ENCODE measurements around the gene KREMEN2. TPM values are rescaled to one million over a fixed set of nuclear protein-coding genes. Genes with fewer than 3 reads are reported as not detected.
"Not testable (repeated sequence)": the region's sequence is repeated elsewhere in the genome, so short reads cannot be mapped to it uniquely, and the experiment has no call there.

The KREMEN2 gene
- total RNA-seq, 1 donor, result not detected

- no peak overlapping the region for H3K4me3 ChIP-seq (ENCODE audit: low read depth, low read length)
- no peak for DNase-seq (ENCODE audit: low read depth)
- TF ChIP-seq CTCF (IDR thresholded peaks at IDR 0.05; ENCODE audit: insufficient read depth, low read length), result no peak
Observed at GRCh38 chr16:2942045-2942444, 22.0 kb upstream of the KREMEN2 start.

- DNase-seq (ENCODE audit: low read depth), result not testable (repeated sequence)
Observed at GRCh38 chr16:2943716-2944115, 20.4 kb upstream of the KREMEN2 start.

DNA sequence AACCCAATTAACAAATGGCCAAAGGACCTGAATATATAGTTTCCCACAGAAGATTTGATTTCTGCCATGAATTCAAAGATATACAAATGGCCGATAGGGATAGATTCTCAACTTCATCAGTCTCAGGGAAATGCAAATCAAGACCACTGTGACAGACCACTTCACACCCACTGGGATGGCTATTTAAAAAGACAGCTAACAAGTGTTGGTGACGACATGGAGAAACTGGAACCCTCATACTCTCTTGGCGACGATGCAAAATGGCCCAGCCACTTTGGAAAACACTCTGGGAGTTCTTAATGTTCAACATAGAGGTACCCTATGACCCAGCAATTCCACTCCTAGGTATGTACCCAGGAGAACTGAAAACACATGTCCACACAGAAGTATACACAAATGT, 17.4 kb upstream of the KREMEN2 start:
- TF ChIP-seq CTCF (IDR thresholded peaks at IDR 0.05; ENCODE audit: insufficient read depth, low read length), result no peak
- no peak for DNase-seq (ENCODE audit: low read depth)
- no peak overlapping the region for H3K4me3 ChIP-seq (ENCODE audit: low read depth, low read length)

More at GRCh38 chr16:2943716-2944115, 20.4 kb upstream of the KREMEN2 start:
- H3K4me3 ChIP-seq (ENCODE audit: low read depth, low read length), result not testable (repeated sequence)

DNA sequence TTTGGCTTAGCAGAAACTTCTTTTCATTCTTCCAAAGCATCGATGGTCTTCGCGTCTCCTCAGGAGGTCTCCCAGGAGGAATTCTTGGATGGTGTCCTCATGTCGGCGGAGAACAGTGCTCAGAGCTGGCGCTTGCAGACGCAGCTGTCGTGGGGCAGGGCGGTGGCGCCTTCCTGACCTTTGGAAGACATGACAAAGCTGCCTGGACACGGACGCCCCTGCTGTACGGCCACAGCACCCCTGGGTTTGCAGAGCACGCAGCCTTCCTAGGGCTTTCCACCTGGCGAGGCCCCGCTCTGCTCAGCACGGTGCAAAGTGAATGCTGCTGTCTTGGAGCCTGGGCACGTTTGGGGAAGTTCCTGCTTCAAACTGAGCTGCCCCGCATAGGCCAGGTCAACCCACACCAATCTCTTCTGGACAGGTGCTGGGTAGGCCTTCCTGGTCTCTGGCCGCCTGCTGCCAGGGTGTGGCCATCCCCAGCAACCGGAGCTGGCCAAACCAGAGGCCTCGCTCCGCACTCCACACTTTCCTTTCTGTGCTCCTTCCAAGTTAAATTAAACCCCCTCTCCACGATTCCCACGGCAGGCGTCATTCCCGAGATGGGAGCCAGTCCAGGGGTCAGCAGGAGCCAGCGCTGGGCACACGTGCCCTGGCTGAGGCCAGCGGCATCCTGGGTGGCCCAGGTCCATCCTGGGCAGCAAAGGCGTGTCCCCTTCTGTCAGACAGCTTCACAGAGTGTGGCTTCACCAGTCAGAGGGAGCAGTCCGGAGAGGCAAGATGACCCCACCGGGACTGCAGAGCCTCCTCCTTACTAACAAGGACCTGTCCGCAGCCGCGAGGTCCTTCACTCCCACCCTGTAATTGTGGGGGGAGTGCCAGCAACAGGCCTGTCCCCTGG, 15.0 kb upstream of the KREMEN2 start:
- no peak for TF ChIP-seq CTCF (IDR thresholded peaks at IDR 0.05; ENCODE audit: insufficient read depth, low read length)
- no peak for DNase-seq (ENCODE audit: low read depth)
- H3K4me3 ChIP-seq (ENCODE audit: low read depth, low read length), result no peak overlapping the region

- TF ChIP-seq CTCF (IDR thresholded peaks at IDR 0.05; ENCODE audit: insufficient read depth, low read length), result no peak
- H3K4me3 ChIP-seq (ENCODE audit: low read depth, low read length), result no peak overlapping the region
- no peak for DNase-seq (ENCODE audit: low read depth)
Observed at GRCh38 chr16:2949705-2950352, 14.2 kb upstream of the KREMEN2 start.

DNA sequence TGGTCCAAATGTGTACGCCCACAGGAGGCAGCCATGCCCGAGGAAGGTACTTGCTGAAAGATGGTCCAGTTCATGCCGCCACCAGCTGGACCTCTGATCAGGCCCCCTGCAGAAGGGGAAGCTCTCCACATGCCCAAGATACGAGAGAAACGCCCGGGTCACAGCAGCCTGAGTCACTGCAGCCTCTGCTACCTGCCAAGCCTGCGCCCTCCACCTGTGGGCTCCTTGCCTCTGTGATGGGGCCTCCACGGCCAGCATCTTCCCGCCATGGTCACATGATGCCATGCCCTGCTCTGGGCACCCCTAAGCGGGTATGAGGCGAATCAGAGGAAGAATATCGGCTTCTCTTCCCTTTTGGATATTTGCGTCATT, 13.7 kb upstream of the KREMEN2 start:
- H3K4me3 ChIP-seq (ENCODE audit: low read depth, low read length), result no peak overlapping the region
- no peak for DNase-seq (ENCODE audit: low read depth)
- TF ChIP-seq CTCF (IDR thresholded peaks at IDR 0.05; ENCODE audit: insufficient read depth, low read length), result no peak

- DNase-seq (ENCODE audit: low read depth), result no peak
- no peak for TF ChIP-seq CTCF (IDR thresholded peaks at IDR 0.05; ENCODE audit: insufficient read depth, low read length)
- no peak overlapping the region for H3K4me3 ChIP-seq (ENCODE audit: low read depth, low read length)
Observed at GRCh38 chr16:2950773-2951172, 13.3 kb upstream of the KREMEN2 start.
